RWPE2 (cell line): ENCODE results near the gene CHD2.
A peak's percentile ranks its signal among the peaks of the same experiment; 100 is the strongest.

Source experiments
- ATAC-seq: fragments of 200-7000 bp; cut with Tn5 transposase; 3 replicates; pipeline ENCODE4 v1.9.1; 2021; ENCODE audit warnings: low read depth
- DNase-seq: peaks from one replicate; pipeline ENCODE4 v3.0.0-alpha.2; 2020; ENCODE audit warnings: low spot score
- H3K27ac ChIP-seq: fragments of 450-650 bp; 2 replicates; pipeline ENCODE4 v1.5.1; 2017; ENCODE audit warnings: mild to moderate bottlenecking; ENCODE audit not compliant: poor library complexity, severe bottlenecking
- H3K27me3 ChIP-seq: fragments of 250-450 bp; sonication (Bioruptor Pico); 2 replicates; pipeline ENCODE4 v1.5.1; 2021; ENCODE audit warnings: mild to moderate bottlenecking, moderate library complexity; ENCODE audit not compliant: insufficient read depth, poor library complexity, severe bottlenecking
- H3K36me3 ChIP-seq: fragments of 250-450 bp; sonication (Bioruptor Pico); 2 replicates; pipeline ENCODE4 v1.5.1; 2020; ENCODE audit warnings: low read depth, mild to moderate bottlenecking, moderate library complexity
- H3K4me1 ChIP-seq: fragments of 250-450 bp; sonication (Bioruptor Pico); 2 replicates; pipeline ENCODE4 v1.5.1; 2021; ENCODE audit warnings: mild to moderate bottlenecking, moderate library complexity; ENCODE audit not compliant: insufficient read depth, poor library complexity, severe bottlenecking
- H3K4me3 ChIP-seq: fragments of 250-450 bp; sonication (Bioruptor Pico); 2 replicates; pipeline ENCODE4 v1.5.1; 2021; ENCODE audit warnings: mild to moderate bottlenecking, moderate library complexity; ENCODE audit not compliant: severe bottlenecking
- H3K9me3 ChIP-seq: fragments of 250-450 bp; sonication (Bioruptor Pico); 2 replicates; pipeline ENCODE4 v1.5.1; 2021; ENCODE audit warnings: mild to moderate bottlenecking, moderate library complexity; ENCODE audit not compliant: severe bottlenecking
- CTCF ChIP-seq: fragments of 450-650 bp; IDR thresholded peaks from one replicate; pipeline ENCODE4 v1.5.1; 2017; ENCODE audit warnings: mild to moderate bottlenecking, moderate library complexity; ENCODE audit not compliant: poor library complexity, severe bottlenecking

The CHD2 gene

GRCh38 chr15:92925454-92925853 is 25.3 kb downstream of the CHD2 start:
- Histone ChIP-seq H3K36me3 (peaks cover 86% of the 10 kb centered on the region), H3K4me1 (peaks cover 42% of the 10 kb centered on the region), H3K9me3 (no peaks in the 10 kb centered on the region), H3K4me3 (no peak overlapping the region), H3K27ac (no peak overlapping the region), H3K27me3 (no peaks in the 10 kb centered on the region)
- no peak for DNase-seq
- ATAC-seq = no peak
- TF ChIP-seq CTCF = no peak

GRCh38 chr15:92928225-92928750 is 28.2 kb downstream of the CHD2 start:
- H3K27ac ChIP-seq = peak overlapping the region; percentile 2
- H3K27me3 ChIP-seq = no peaks in the 10 kb centered on the region
- no peak for TF ChIP-seq CTCF
- H3K4me3 ChIP-seq = no peak overlapping the region
- H3K4me1 ChIP-seq = peaks cover 22% of the 10 kb centered on the region
- H3K9me3 ChIP-seq = no peaks in the 10 kb centered on the region
- DNase-seq = no peak
- no peak for ATAC-seq
- H3K36me3 ChIP-seq = peaks cover 100% of the 10 kb centered on the region

GRCh38 chr15:92929002-92929401 is 28.9 kb downstream of the CHD2 start:
- DNase-seq = no peak
- H3K36me3 ChIP-seq = peaks cover 100% of the 10 kb centered on the region
- H3K9me3 ChIP-seq = no peaks in the 10 kb centered on the region
- H3K4me1 ChIP-seq = peaks cover 22% of the 10 kb centered on the region
- ATAC-seq = no peak
- no peak overlapping the region for H3K4me3 ChIP-seq
- no peak for TF ChIP-seq CTCF
- H3K27ac ChIP-seq = peak overlapping the region; percentile 32
- no peaks in the 10 kb centered on the region for H3K27me3 ChIP-seq

GRCh38 chr15:92930054-92930621 is 30.0 kb downstream of the CHD2 start:
- no peaks in the 10 kb centered on the region for H3K9me3 ChIP-seq
- no peak overlapping the region for H3K4me3 ChIP-seq
- ATAC-seq = peak; percentile 11
- no peak for TF ChIP-seq CTCF
- H3K27me3 ChIP-seq = no peaks in the 10 kb centered on the region
- H3K27ac ChIP-seq = peak overlapping the region; percentile 32
- peaks cover 22% of the 10 kb centered on the region for H3K4me1 ChIP-seq
- no peak for DNase-seq
- H3K36me3 ChIP-seq = peaks cover 100% of the 10 kb centered on the region

- DNase-seq (no peak), ATAC-seq (peak; percentile 86)
- Histone ChIP-seq H3K4me3 (no peak overlapping the region), H3K4me1 (peaks cover 22% of the 10 kb centered on the region), H3K36me3 (peaks cover 100% of the 10 kb centered on the region), H3K9me3 (no peaks in the 10 kb centered on the region), H3K27ac (peak overlapping the region; percentile 32), H3K27me3 (no peaks in the 10 kb centered on the region)
- TF ChIP-seq CTCF = no peak
Measured at GRCh38 chr15:92930776-92931175, 30.7 kb downstream of the CHD2 start.
